GM21423 (cell line): ENCODE results near the gene ADGRG7.

ENCODE experiments used
- ATAC-seq: cut with Tn5 transposase; IDR thresholded peaks from one replicate; pipeline ENCODE4 v1.9.1; 2021; ENCODE audit warnings: mild to moderate bottlenecking, moderate library complexity; ENCODE audit not compliant: unreplicated experiment

ADGRG7 gene

DNA sequence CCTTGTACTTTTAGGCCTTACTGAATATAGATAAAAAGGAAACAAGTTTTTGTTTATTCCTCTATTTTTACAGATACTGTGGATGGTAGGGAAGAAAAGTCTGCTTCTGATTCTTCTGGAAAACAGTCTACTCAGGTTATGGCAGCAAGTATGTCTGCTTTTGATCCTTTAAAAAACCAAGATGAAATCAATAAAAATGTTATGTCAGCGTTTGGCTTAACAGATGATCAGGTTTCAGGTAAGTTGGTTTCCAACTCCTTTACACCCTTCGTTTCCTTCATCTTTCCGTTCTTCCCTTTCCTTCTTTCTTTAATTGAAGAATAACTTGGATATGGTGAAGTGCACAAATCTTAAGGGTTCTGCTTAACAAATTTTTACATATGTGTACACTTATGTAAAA, 123.0 kb downstream of the ADGRG7 start:
- ATAC-seq, result no peak

DNA sequence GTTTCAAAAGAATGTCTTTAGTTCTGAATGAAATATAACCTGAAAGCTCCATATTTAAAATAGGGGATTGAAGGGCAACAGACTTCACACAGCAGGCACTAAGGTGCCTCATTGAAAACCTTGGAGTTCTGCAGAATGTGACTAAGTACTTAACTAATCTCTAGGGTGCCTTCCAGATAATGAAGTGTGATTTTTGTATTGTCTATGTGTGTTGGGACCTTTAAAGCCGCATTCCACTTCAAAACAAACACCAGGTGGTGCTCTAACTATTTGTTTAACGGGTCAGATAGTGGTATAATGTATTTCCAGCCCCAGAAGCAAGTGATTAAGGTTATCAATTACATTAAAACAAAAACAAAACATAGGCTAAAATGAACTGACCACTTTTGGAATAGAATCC, 127.9 kb downstream of the ADGRG7 start:
- no peak for ATAC-seq

- no peak for ATAC-seq
Measured at GRCh38 chr3:100740207-100740606, 130.8 kb downstream of the ADGRG7 start.

DNA sequence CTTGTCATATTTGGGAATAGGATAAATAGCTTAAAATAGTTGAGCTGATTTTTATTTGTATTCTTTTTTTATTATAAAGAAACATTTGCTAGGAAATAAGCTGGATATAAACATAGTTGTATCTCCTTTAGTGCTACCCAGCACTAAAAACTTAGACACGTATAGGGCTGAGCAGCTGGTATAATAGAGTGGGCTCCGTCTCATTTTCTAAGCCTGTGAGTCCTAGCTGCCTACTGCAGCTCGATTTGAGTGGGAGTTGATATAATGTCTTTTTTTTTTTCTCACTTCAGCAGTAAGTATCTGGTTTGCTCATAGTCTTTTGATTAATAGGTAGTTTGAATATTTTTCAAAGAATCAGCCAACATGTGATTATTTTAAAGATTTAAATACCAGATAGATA, 134.1 kb downstream of the ADGRG7 start:
- no peak for ATAC-seq

GRCh38 chr3:100744671-100745070, 135.3 kb downstream of the ADGRG7 start:
- no peak for ATAC-seq
